Measurements from ENCODE around the gene SRP9.

- TF ChIP-seq POU2F2 (IDR thresholded peaks at IDR 0.05; ENCODE audit: low read depth, low read length): no peak
- no peak for TF ChIP-seq POLR2A (IDR thresholded peaks at IDR 0.05; ENCODE audit: low read depth, low read length)
These were observed 21.8 kb upstream of the SRP9 start for GRCh38 chr1:225755671-225756319.

Measured in GM12891 (cell line).